H1 (cell line): ENCODE results near the gene GOLGA3. TPM values are rescaled to one million over a fixed set of nuclear protein-coding genes. Genes with fewer than 3 reads are reported as not detected.
A peak's percentile ranks its signal among the peaks of the same experiment; 100 is the strongest.

Experiments used
- CTCF ChIA-PET: fragments of 300-600 bp; sonication (Branson Sonifier 250); formaldehyde crosslinking; loops from one replicate; lab custom pipeline; 2021; ENCODE audit not compliant: partially characterized antibody; lab: Charles Lee
- POLR2A ChIA-PET: fragments of 300-600 bp; sonication (Branson Sonifier 250); formaldehyde crosslinking; loops from one replicate; lab custom pipeline; 2021; ENCODE audit warnings: inconsistent platforms; ENCODE audit not compliant: partially characterized antibody; lab: Charles Lee
- DNase-seq, 2 experiments: peaks; one replicate each; pipeline versions ENCODE4 v3.0.0 to v3.0.0-alpha.2; 2010 to 2022; ENCODE audit warnings: low spot score in 2 of 2, low read depth in 1 of 2, mixed read lengths in 1 of 2
- FAIRE-seq: peaks from 2 replicates; lab custom pipeline; 2011; peaks lifted over from hg19 to GRCh38; lab: Jason Lieb, UNC
- H2AFZ ChIP-seq: 2 replicates; pipeline ENCODE4 v1.8.1; 2012; ENCODE audit warnings: low read length, inconsistent platforms
- H2AK5ac ChIP-seq: 2 replicates; pipeline ENCODE4 v1.6.1; 2013; ENCODE audit warnings: low read depth, low read length
- H2BK120ac ChIP-seq: replicated peaks from 2 replicates; pipeline ENCODE3; 2013; ENCODE audit warnings: low read depth, low read length, inconsistent platforms
- H2BK12ac ChIP-seq: 2 replicates; pipeline ENCODE4 v1.6.1; 2013; ENCODE audit warnings: low read depth, low read length
- H2BK15ac ChIP-seq: 2 replicates; pipeline ENCODE4 v1.6.1; 2013; ENCODE audit warnings: low read length
- H2BK20ac ChIP-seq: 2 replicates; pipeline ENCODE4 v1.6.1; 2013; ENCODE audit warnings: low read length
- H2BK5ac ChIP-seq: 2 replicates; pipeline ENCODE4 v1.6.1; 2013; ENCODE audit warnings: low read depth, low read length
- H3K14ac ChIP-seq: 2 replicates; pipeline ENCODE4 v1.6.1; 2013; ENCODE audit warnings: inconsistent platforms; ENCODE audit not compliant: insufficient read length
- H3K18ac ChIP-seq: 2 replicates; pipeline ENCODE4 v1.6.1; 2013; ENCODE audit warnings: low read length; ENCODE audit errors: extremely low read depth
- H3K23ac ChIP-seq: 2 replicates; pipeline ENCODE4 v1.6.1; 2013; ENCODE audit warnings: inconsistent platforms; ENCODE audit not compliant: insufficient read length
- H3K23me2 ChIP-seq: 2 replicates; pipeline ENCODE4 v1.6.1; 2013; ENCODE audit warnings: low read depth, low read length
- H3K27ac ChIP-seq: 2 replicates; pipeline ENCODE4 v1.6.1; 2011; ENCODE audit warnings: low read depth, low read length, inconsistent platforms
- H3K27me3 ChIP-seq, 4 experiments: replicated peaks in 1 of 4; 1 replicate in 1 of 4; 2 replicates in 3 of 4; pipeline versions ENCODE4 v1.6.1 to v1.8.1; 2011 to 2013; ENCODE audit warnings: low read length in 3 of 4, mild to moderate bottlenecking in 3 of 4, inconsistent platforms in 2 of 4, mixed read lengths in 2 of 4, moderate library complexity in 1 of 4; ENCODE audit not compliant: control insufficient read depth in 3 of 4, insufficient read depth in 3 of 4; ENCODE audit errors: extremely low read depth in 1 of 4
- H3K36me3 ChIP-seq, 4 experiments: 2 replicates each; pipeline versions ENCODE4 v1.6.1 to v1.8.1; 2011 to 2013; ENCODE audit warnings: mild to moderate bottlenecking in 4 of 4, low read length in 3 of 4, moderate library complexity in 2 of 4, control low read depth in 1 of 4, inconsistent platforms in 1 of 4; ENCODE audit not compliant: insufficient read depth in 4 of 4, control insufficient read depth in 2 of 4
- H3K4ac ChIP-seq: replicated peaks from 2 replicates; pipeline ENCODE3; 2013; ENCODE audit warnings: low read length, low read depth, mixed read lengths, inconsistent platforms; ENCODE audit not compliant: insufficient read length
- H3K4me1 ChIP-seq, 4 experiments: replicated peaks in 1 of 4; 1 replicate in 1 of 4; 2 replicates in 3 of 4; pipeline versions ENCODE4 v1.6.1 to v1.8.1; 2011 to 2013; ENCODE audit warnings: low read length in 3 of 4, inconsistent platforms in 2 of 4, mixed read lengths in 1 of 4; ENCODE audit not compliant: insufficient read depth in 4 of 4, control insufficient read depth in 3 of 4
- H3K4me2 ChIP-seq, 2 experiments: 2 replicates each; pipeline versions ENCODE4 v1.6.1 to v1.8.1; 2011 to 2013; ENCODE audit warnings: low read depth in 2 of 2, low read length in 2 of 2, control low read depth in 1 of 2, inconsistent platforms in 1 of 2, mild to moderate bottlenecking in 1 of 2; ENCODE audit not compliant: insufficient read depth in 1 of 2
- H3K4me3 ChIP-seq, 4 experiments: fragments of 200-600, 300-600 bp in 1 of 4; sonication (generic), shearing (Covaris generic), sonication (Bioruptor Twin) in 1 of 4; 2 replicates each; pipeline versions ENCODE4 v1.5.1 to v1.8.1; 2011 to 2016; ENCODE audit warnings: low read length in 4 of 4, low read depth in 3 of 4, control low read depth in 2 of 4, inconsistent platforms in 2 of 4, mild to moderate bottlenecking in 2 of 4, mixed read lengths in 1 of 4, moderate library complexity in 1 of 4; ENCODE audit not compliant: insufficient read depth in 2 of 4; ENCODE audit errors: extremely low read depth in 1 of 4
- H3K56ac ChIP-seq: replicated peaks from 2 replicates; pipeline ENCODE3; 2013; ENCODE audit warnings: low read depth, mild to moderate bottlenecking, mixed read lengths, low read length, inconsistent platforms; ENCODE audit not compliant: insufficient read length
- H3K79me1 ChIP-seq: 2 replicates; pipeline ENCODE4 v1.6.1; 2013; ENCODE audit warnings: low read depth, low read length, control low read depth
- H3K79me2 ChIP-seq, 2 experiments: 2 replicates each; pipeline versions ENCODE4 v1.6.1 to v1.8.1; 2012 to 2013; ENCODE audit warnings: low read length in 2 of 2, mild to moderate bottlenecking in 2 of 2, inconsistent platforms in 1 of 2; ENCODE audit not compliant: insufficient read depth in 2 of 2, control insufficient read depth in 1 of 2
- H3K9ac ChIP-seq, 4 experiments: replicated peaks in 1 of 4; 1 replicate in 1 of 4; 2 replicates in 3 of 4; pipeline versions ENCODE4 v1.6.1 to v1.8.1; 2011 to 2013; ENCODE audit warnings: low read depth in 3 of 4, low read length in 3 of 4, control low read depth in 2 of 4, mild to moderate bottlenecking in 2 of 4, moderate library complexity in 2 of 4, inconsistent platforms in 1 of 4; ENCODE audit errors: extremely low read depth in 1 of 4
- H3K9me3 ChIP-seq, 2 experiments: 2 replicates each; pipeline versions ENCODE4 v1.6.1 to v1.8.1; 2012 to 2013; ENCODE audit warnings: mild to moderate bottlenecking in 2 of 2, moderate library complexity in 2 of 2, control low read depth in 1 of 2, inconsistent platforms in 1 of 2, low read depth in 1 of 2, low read length in 1 of 2, mixed read lengths in 1 of 2; ENCODE audit not compliant: insufficient read depth in 2 of 2
- H4K20me1 ChIP-seq, 2 experiments: replicated peaks in 1 of 2; 2 replicates each; pipeline versions ENCODE3 to v1.8.1; 2011 to 2013; ENCODE audit warnings: inconsistent platforms in 2 of 2, low read length in 2 of 2, mild to moderate bottlenecking in 1 of 2; ENCODE audit not compliant: insufficient read depth in 2 of 2, control insufficient read depth in 1 of 2
- H4K5ac ChIP-seq: 2 replicates; pipeline ENCODE4 v1.6.1; 2013; ENCODE audit warnings: low read length, low read depth, mixed read lengths, inconsistent platforms; ENCODE audit not compliant: insufficient read length
- H4K8ac ChIP-seq: 2 replicates; pipeline ENCODE4 v1.8.0; 2013; ENCODE audit warnings: mild to moderate bottlenecking, moderate library complexity, low read length, inconsistent platforms; ENCODE audit not compliant: insufficient read depth; ENCODE audit errors: extremely low read depth
- H4K91ac ChIP-seq: replicated peaks from 2 replicates; pipeline ENCODE3; 2013; ENCODE audit warnings: low read length, mixed read lengths, inconsistent platforms; ENCODE audit not compliant: insufficient read length
- ATF3 ChIP-seq: IDR thresholded peaks from 2 replicates; pipeline ENCODE4 v1.6.1; 2011; ENCODE audit warnings: low read depth, mild to moderate bottlenecking, low read length; ENCODE audit not compliant: insufficient read depth
- BRCA1 ChIP-seq: IDR thresholded peaks from 2 replicates; pipeline ENCODE4 v1.6.1; 2012; ENCODE audit warnings: low read depth, low read length, improper control_type of control experiment
- CHD2 ChIP-seq: IDR thresholded peaks from 2 replicates; pipeline ENCODE4 v1.6.1; 2012; ENCODE audit warnings: low read length, improper control_type of control experiment
- FOSL1 ChIP-seq: IDR thresholded peaks from 2 replicates; pipeline ENCODE4 v1.6.1; 2011; ENCODE audit warnings: mild to moderate bottlenecking, low read depth, low read length, moderate library complexity; ENCODE audit not compliant: insufficient read depth
- HDAC6 ChIP-seq: IDR thresholded peaks from one replicate; pipeline ENCODE4 v1.7.1; 2012; ENCODE audit warnings: low read depth, mild to moderate bottlenecking, inconsistent platforms, low read length, moderate library complexity
- MAX ChIP-seq: IDR thresholded peaks from 2 replicates; pipeline ENCODE4 v1.6.1; 2012; ENCODE audit warnings: inconsistent platforms
- PHF8 ChIP-seq: fragments of 200-600 bp; sonication (generic); conservative IDR thresholded peaks from 2 replicates; pipeline ENCODE4 v1.7.1; 2012; ENCODE audit warnings: low read depth, mild to moderate bottlenecking, inconsistent platforms, low read length, moderate library complexity
- POLR2A ChIP-seq, 2 experiments: IDR thresholded peaks; 1 replicate in 1 of 2; 2 replicates in 1 of 2; pipeline ENCODE4 v1.6.1; 2011; ENCODE audit warnings: low read depth in 2 of 2, low read length in 2 of 2, mild to moderate bottlenecking in 2 of 2; ENCODE audit errors: control extremely low read depth in 1 of 2
- SP1 ChIP-seq: IDR thresholded peaks from 2 replicates; pipeline ENCODE4 v1.6.1; 2011; ENCODE audit warnings: low read depth, low read length
- TAF1 ChIP-seq: IDR thresholded peaks from 2 replicates; pipeline ENCODE4 v1.6.1; 2011; ENCODE audit warnings: mild to moderate bottlenecking, low read depth, low read length
- TBP ChIP-seq: IDR thresholded peaks from 2 replicates; pipeline ENCODE4 v1.6.1; 2011; ENCODE audit warnings: low read depth, low read length, improper control_type of control experiment
- WGBS, 2 experiments: shearing (Covaris generic) in 1 of 2; methylation state at CpG; one replicate each; pipeline versions ENCODE4 v1.1.6 to v1.1.7; 2013 to 2015; ENCODE audit warnings: low lambda C conversion rate in 2 of 2, mixed read lengths in 2 of 2, inconsistent platforms in 1 of 2, low coverage in 1 of 2, missing lambda C conversion rate in 1 of 2; ENCODE audit not compliant: insufficient replicate concordance in 2 of 2, insufficient coverage in 1 of 2, insufficient read length in 1 of 2; ENCODE audit errors: extremely low coverage in 1 of 2, missing lambda C conversion rate in 1 of 2; 5-methylcytosine and 5-hydroxymethylcytosine counted together
- polyA plus RNA-seq, 7 experiments: library from polyadenylated mRNA; depleted of rRNA in 3 of 7; stranded (reverse) in 5 of 7; unstranded in 2 of 7; fragments of >200 nt in 5 of 7; fragments of 200-250 nt in 2 of 7; gene quantifications; 1 replicate in 5 of 7; 2 replicates in 1 of 7; 4 replicates in 1 of 7; pipeline versions ENCODE4 v1.2.1 to v1.2.3, GENCODE V29; 2011 to 2013; ENCODE audit warnings: missing spikeins in 2 of 7, mixed read lengths in 2 of 7
- total RNA-seq: library from RNA; stranded (reverse); fragmentation: NEBNext Ultra II Directional; extraction: Animal tissue kit (Norgen Biotek cat#: 25700); gene quantifications from 2 replicates; pipeline ENCODE4 v1.2.1, GENCODE V29; 2021

The GOLGA3 gene
- total and polyA plus RNA-seq, 2 of the 8 experiments (the other 6 are each of a cell fraction or from before 2014, with no cell fraction given), result 6.4 to 33.1 TPM

- Histone ChIP-seq H2BK5ac (peak within 1 kb of the TSS; percentile 78; the same call in 1 of the 2 replicates), H3K4ac (no peak within 1 kb of the TSS), H3K9ac (peak within 1 kb of the TSS; percentile 79 to 99 (median 90)), H2BK15ac (no peak within 1 kb of the TSS; the same call in 1 of the 2 replicates), H3K4me1 (peaks cover 0 to 4% (median 3%) of the 10 kb centered on the region in 4 experiments; a peak in 5 of 7 replicates), H3K79me1 (peaks cover 5% of the 10 kb centered on the region; the same call in 1 of the 2 replicates), H3K9me3 (no peaks in the 10 kb centered on the region), H4K20me1 (peaks cover 9 to 19% of the 10 kb centered on the region in 2 experiments), H2AK5ac (no peak within 1 kb of the TSS), H3K4me2 (peak within 1 kb of the TSS; percentile 82 to 98), H3K27ac (peak within 1 kb of the TSS; percentile 83), H3K36me3 (no peaks in the 10 kb centered on the region), H3K18ac (peak within 1 kb of the TSS; percentile 78; the same call in 1 of the 2 replicates), H3K27me3 (no peaks in the 10 kb centered on the region), H3K79me2 (peaks cover 21 to 50% of the 10 kb centered on the region in 2 experiments), H3K23ac (no peak within 1 kb of the TSS), H4K5ac (peak within 1 kb of the TSS; percentile 90), H3K14ac (peak within 1 kb of the TSS; percentile 28), H2BK12ac (no peak within 1 kb of the TSS), H2BK20ac (no peak within 1 kb of the TSS), H3K23me2 (peaks cover 7% of the 10 kb centered on the region; the same call in 1 of the 2 replicates), H2AFZ (no peak within 1 kb of the TSS), H3K4me3 (peak within 1 kb of the TSS; percentile 82 to 100 (median 94)), H2BK120ac (no peak within 1 kb of the TSS), H4K8ac (peak within 1 kb of the TSS; percentile 97), H4K91ac (peak within 1 kb of the TSS; percentile 54), H3K56ac (peak within 1 kb of the TSS; percentile 83)
- FAIRE-seq, result no peak
- ChIA-PET CTCF (interaction anchor here (1.0 kb wide), 1 partner anchor 8 kb away, joined by 3 read pairs; no protein-coding TSS in a partner anchor), POLR2A (interaction anchor here (0.6 to 3.7 kb wide), 9 partner anchors 9 to 123 kb away, joined by 3 to 30 read pairs (median 5); no protein-coding TSS in a partner anchor)
- 3% methylated on average over 35 of the region's 97 CpGs; no CpG with 5 or more reads in 1 of the 2 experiments for WGBS, 2 experiments
- no peak for DNase-seq
- TF ChIP-seq SP1, result no peak
- no peak for TF ChIP-seq MAX
- no peak for TF ChIP-seq HDAC6
- peak in 1 of 2 experiments; percentile 18; a peak in 1 of 3 replicates for TF ChIP-seq POLR2A (IDR thresholded peaks at IDR 0.05; ENCODE audit: control extremely low read depth in 1 of 2, low read depth in 2 of 2, low read length in 2 of 2)
- TF ChIP-seq ATF3, result no peak
- 0 out of 2 replicates have a peak, but pooled peaks have one; percentile 21 for TF ChIP-seq TAF1
- TF ChIP-seq FOSL1, result no peak
- TF ChIP-seq TBP, result no peak
- no peak for TF ChIP-seq CHD2
- no peak for TF ChIP-seq BRCA1
- TF ChIP-seq PHF8, result peak; percentile 64
These were observed 67.4 kb downstream of the GOLGA3 start, which contains the start of gene ANKLE2 for GRCh38 chr12:132761032-132761920. Gene ANKLE2, minus strand, starts transcription at chr12:132761832. Its CDS starts 34 bp downstream, at chr12:132761798.
